GM12872 (cell line): Measurements from ENCODE around the gene CAPN7.

Source experiments
- TF ChIP-seq, protein P1 (sequence below): IDR thresholded peaks from 3 replicates; pipeline ENCODE4 v1.5.1; 2011; ENCODE audit warnings: low read depth, mild to moderate bottlenecking, low read length, moderate library complexity; ENCODE audit not compliant: insufficient read depth

CAPN7 gene

GRCh38 chr3:15171096-15171495, 35.0 kb upstream of the CAPN7 start:
- TF ChIP-seq, protein P1, sequence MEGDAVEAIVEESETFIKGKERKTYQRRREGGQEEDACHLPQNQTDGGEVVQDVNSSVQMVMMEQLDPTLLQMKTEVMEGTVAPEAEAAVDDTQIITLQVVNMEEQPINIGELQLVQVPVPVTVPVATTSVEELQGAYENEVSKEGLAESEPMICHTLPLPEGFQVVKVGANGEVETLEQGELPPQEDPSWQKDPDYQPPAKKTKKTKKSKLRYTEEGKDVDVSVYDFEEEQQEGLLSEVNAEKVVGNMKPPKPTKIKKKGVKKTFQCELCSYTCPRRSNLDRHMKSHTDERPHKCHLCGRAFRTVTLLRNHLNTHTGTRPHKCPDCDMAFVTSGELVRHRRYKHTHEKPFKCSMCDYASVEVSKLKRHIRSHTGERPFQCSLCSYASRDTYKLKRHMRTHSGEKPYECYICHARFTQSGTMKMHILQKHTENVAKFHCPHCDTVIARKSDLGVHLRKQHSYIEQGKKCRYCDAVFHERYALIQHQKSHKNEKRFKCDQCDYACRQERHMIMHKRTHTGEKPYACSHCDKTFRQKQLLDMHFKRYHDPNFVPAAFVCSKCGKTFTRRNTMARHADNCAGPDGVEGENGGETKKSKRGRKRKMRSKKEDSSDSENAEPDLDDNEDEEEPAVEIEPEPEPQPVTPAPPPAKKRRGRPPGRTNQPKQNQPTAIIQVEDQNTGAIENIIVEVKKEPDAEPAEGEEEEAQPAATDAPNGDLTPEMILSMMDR, result no peak

- TF ChIP-seq, protein P1, result no peak
These were observed 33.2 kb upstream of the CAPN7 start for GRCh38 chr3:15172806-15173205.

- TF ChIP-seq, protein P1, result no peak
These were observed 31.1 kb upstream of the CAPN7 start for GRCh38 chr3:15174953-15175352.

DNA sequence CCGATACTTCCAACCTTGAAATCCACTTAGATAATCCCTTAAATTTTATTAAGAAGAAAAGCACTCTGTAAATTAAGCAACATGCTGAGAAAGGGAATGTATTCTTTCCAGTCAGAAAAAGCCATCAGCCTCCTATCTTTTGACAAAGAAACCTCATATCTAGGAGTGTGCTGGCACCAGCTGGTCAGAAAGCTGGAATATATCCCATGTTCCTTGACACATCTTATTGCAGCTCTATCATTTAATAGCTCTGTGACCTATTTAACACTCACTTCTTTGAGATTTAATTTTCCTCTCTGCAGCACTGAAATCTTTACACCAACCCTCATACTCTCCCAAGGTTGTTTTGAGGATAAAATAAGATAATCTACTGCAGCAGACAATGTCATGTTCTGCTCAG, 30.4 kb upstream of the CAPN7 start:
- TF ChIP-seq, protein P1, result no peak

GRCh38 chr3:15180042-15180611, 25.9 kb upstream of the CAPN7 start:
- TF ChIP-seq, protein P1, result no peak

DNA sequence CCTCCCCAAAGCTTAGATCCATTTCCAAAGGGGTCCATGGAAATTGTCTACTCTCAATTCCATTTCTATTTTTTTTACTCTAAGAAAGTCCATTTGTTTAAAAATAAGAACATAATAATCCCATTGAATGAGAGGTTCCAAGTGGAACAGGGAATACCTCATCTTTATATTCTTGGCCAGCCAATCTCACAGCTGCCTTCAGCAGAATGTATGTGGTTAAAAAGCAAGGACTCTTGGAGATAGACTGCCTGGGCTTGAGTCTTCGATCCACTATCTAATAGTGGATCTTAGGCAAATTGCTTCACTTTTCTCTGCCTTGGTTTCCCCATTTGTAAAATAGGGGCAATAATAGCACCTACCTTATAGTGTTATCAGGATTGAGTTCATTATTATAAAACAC, 24.5 kb upstream of the CAPN7 start:
- TF ChIP-seq, protein P1, result no peak

GRCh38 chr3:15181963-15182362, 24.1 kb upstream of the CAPN7 start:
- TF ChIP-seq, protein P1, result no peak
